ENCODE measurements around the gene SLC35A4. TPM values are rescaled to one million over a fixed set of nuclear protein-coding genes. Genes with fewer than 3 reads are reported as not detected.

The SLC35A4 gene
- total and polyA plus RNA-seq, 4 donors = 17.5 to 37.0 (median 26.6) TPM

DNA sequence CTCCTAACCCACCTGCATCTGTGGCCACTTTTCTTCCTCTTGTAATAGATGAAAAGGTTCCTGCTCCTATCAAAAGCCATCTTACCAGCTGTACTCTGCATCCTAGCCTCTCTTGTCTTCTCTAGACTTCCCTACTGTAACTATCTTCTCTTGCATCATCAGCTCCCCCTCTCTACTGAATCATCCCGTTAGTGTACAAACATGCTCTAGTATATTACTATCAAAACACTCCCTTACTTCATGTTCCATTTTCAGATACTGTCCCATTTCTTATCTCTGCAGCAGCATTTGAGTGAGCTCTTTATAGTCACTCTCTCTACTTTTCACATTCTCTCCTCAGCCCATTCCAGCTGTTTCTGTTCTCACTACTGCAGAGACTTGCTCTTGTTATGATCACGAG, 10.2 kb upstream of the SLC35A4 start:
- peaks cover 5 to 39% (median 36%) of the 10 kb centered on the region in 4 donors for H3K4me1 ChIP-seq (ENCODE audit: control insufficient read depth in 4 of 4, insufficient read depth in 4 of 4, low read length in 3 of 4)
- TF ChIP-seq HNF4G (IDR thresholded peaks at IDR 0.05) = no peak
- TF ChIP-seq HNF4A (conservative IDR thresholded peaks at IDR 0.05) = no peak
- TF ChIP-seq, protein P1, sequence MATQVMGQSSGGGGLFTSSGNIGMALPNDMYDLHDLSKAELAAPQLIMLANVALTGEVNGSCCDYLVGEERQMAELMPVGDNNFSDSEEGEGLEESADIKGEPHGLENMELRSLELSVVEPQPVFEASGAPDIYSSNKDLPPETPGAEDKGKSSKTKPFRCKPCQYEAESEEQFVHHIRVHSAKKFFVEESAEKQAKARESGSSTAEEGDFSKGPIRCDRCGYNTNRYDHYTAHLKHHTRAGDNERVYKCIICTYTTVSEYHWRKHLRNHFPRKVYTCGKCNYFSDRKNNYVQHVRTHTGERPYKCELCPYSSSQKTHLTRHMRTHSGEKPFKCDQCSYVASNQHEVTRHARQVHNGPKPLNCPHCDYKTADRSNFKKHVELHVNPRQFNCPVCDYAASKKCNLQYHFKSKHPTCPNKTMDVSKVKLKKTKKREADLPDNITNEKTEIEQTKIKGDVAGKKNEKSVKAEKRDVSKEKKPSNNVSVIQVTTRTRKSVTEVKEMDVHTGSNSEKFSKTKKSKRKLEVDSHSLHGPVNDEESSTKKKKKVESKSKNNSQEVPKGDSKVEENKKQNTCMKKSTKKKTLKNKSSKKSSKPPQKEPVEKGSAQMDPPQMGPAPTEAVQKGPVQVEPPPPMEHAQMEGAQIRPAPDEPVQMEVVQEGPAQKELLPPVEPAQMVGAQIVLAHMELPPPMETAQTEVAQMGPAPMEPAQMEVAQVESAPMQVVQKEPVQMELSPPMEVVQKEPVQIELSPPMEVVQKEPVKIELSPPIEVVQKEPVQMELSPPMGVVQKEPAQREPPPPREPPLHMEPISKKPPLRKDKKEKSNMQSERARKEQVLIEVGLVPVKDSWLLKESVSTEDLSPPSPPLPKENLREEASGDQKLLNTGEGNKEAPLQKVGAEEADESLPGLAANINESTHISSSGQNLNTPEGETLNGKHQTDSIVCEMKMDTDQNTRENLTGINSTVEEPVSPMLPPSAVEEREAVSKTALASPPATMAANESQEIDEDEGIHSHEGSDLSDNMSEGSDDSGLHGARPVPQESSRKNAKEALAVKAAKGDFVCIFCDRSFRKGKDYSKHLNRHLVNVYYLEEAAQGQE (IDR thresholded peaks at IDR 0.05) = no peak
- no peak for TF ChIP-seq FOXA1 (IDR thresholded peaks at IDR 0.05)
- no peak for TF ChIP-seq TAF1 (conservative IDR thresholded peaks at IDR 0.05)
- no peak for TF ChIP-seq GABPA (IDR thresholded peaks at IDR 0.05 in 1 of 2, conservative IDR thresholded peaks at IDR 0.05 in 1 of 2)
- no peak for TF ChIP-seq RXRA (IDR thresholded peaks at IDR 0.05)
- no peak for TF ChIP-seq RAD21 (IDR thresholded peaks at IDR 0.05)
- TF ChIP-seq EGR1 (IDR thresholded peaks at IDR 0.05; ENCODE audit: low read depth in 2 of 2) = no peak

DNA sequence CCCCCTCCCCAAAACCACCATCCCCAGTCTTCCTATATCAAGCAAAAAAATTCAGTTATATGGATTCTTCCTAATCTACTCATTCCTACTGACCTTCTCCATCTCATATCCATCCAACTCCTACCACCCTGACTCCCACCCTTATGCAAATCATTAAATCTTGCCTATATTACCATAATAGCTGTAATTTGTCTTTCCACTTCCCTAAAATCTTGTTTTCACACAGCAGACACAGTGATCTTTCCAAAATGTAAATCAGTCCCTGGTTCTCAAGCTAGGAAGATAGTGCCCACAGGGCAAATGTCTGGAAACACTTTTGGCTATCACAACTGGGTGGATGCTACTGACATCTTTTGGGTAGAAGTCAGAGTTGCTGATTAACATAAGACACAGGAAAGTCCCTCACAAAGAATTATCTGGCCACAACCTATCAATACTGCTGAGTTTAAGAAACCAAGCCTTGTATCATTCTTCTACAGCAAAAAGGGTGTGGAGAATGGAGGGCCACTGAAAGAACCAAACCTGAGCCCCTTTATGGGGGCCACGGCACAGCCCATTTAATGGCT, 8.8 kb upstream of the SLC35A4 start:
- TF ChIP-seq, protein P2, sequence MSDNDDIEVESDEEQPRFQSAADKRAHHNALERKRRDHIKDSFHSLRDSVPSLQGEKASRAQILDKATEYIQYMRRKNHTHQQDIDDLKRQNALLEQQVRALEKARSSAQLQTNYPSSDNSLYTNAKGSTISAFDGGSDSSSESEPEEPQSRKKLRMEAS (IDR thresholded peaks at IDR 0.05) = no peak
- TF ChIP-seq EGR1 (IDR thresholded peaks at IDR 0.05; ENCODE audit: low read depth in 2 of 2) (no peak), YY1 (IDR thresholded peaks at IDR 0.05) (no peak), SP1 (IDR thresholded peaks at IDR 0.05) (no peak), NR2F2 (IDR thresholded peaks at IDR 0.05) (no peak), TAF1 (conservative IDR thresholded peaks at IDR 0.05) (no peak), GABPA (IDR thresholded peaks at IDR 0.05 in 1 of 2, conservative IDR thresholded peaks at IDR 0.05 in 1 of 2) (no peak), HNF4G (IDR thresholded peaks at IDR 0.05) (no peak), FOXA1 (IDR thresholded peaks at IDR 0.05) (no peak), JUND (IDR thresholded peaks at IDR 0.05) (no peak), RXRA (IDR thresholded peaks at IDR 0.05) (no peak), HNF4A (conservative IDR thresholded peaks at IDR 0.05) (no peak), RAD21 (IDR thresholded peaks at IDR 0.05) (no peak), FOXA2 (IDR thresholded peaks at IDR 0.05) (no peak)
- TF ChIP-seq, protein P1 (IDR thresholded peaks at IDR 0.05) = no peak
- TF ChIP-seq, protein P3, sequence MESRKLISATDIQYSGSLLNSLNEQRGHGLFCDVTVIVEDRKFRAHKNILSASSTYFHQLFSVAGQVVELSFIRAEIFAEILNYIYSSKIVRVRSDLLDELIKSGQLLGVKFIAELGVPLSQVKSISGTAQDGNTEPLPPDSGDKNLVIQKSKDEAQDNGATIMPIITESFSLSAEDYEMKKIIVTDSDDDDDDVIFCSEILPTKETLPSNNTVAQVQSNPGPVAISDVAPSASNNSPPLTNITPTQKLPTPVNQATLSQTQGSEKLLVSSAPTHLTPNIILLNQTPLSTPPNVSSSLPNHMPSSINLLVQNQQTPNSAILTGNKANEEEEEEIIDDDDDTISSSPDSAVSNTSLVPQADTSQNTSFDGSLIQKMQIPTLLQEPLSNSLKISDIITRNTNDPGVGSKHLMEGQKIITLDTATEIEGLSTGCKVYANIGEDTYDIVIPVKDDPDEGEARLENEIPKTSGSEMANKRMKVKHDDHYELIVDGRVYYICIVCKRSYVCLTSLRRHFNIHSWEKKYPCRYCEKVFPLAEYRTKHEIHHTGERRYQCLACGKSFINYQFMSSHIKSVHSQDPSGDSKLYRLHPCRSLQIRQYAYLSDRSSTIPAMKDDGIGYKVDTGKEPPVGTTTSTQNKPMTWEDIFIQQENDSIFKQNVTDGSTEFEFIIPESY (IDR thresholded peaks at IDR 0.05) = no peak
- TF ChIP-seq, protein P4, sequence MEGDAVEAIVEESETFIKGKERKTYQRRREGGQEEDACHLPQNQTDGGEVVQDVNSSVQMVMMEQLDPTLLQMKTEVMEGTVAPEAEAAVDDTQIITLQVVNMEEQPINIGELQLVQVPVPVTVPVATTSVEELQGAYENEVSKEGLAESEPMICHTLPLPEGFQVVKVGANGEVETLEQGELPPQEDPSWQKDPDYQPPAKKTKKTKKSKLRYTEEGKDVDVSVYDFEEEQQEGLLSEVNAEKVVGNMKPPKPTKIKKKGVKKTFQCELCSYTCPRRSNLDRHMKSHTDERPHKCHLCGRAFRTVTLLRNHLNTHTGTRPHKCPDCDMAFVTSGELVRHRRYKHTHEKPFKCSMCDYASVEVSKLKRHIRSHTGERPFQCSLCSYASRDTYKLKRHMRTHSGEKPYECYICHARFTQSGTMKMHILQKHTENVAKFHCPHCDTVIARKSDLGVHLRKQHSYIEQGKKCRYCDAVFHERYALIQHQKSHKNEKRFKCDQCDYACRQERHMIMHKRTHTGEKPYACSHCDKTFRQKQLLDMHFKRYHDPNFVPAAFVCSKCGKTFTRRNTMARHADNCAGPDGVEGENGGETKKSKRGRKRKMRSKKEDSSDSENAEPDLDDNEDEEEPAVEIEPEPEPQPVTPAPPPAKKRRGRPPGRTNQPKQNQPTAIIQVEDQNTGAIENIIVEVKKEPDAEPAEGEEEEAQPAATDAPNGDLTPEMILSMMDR (IDR thresholded peaks at IDR 0.05; ENCODE audit: low read depth, low read length, missing input control) = no peak
- TF ChIP-seq, protein P5, sequence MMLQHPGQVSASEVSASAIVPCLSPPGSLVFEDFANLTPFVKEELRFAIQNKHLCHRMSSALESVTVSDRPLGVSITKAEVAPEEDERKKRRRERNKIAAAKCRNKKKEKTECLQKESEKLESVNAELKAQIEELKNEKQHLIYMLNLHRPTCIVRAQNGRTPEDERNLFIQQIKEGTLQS (IDR thresholded peaks at IDR 0.05) = no peak
- peaks cover 0 to 11% (median 5%) of the 10 kb centered on the region in 4 donors for H3K36me3 ChIP-seq (ENCODE audit: control insufficient read depth in 4 of 4, insufficient read depth in 3 of 4, low read depth in 1 of 4, low read length in 3 of 4)
- H3K4me1 ChIP-seq (ENCODE audit: control insufficient read depth in 4 of 4, insufficient read depth in 4 of 4, low read length in 3 of 4) = peaks cover 12 to 45% (median 42%) of the 10 kb centered on the region in 4 donors
- DNase-seq (ENCODE audit: low spot score) = no peak
- no peaks in the 10 kb centered on the region for H3K9me3 ChIP-seq (ENCODE audit: control insufficient read depth in 4 of 4, low read length in 3 of 4)
- no peaks in the 10 kb centered on the region for H3K27me3 ChIP-seq (ENCODE audit: control insufficient read depth in 4 of 4, insufficient read depth in 4 of 4, low read length in 3 of 4)
- peak overlapping the region in 1 of 3 donors; percentile 83 for H3K4me3 ChIP-seq (ENCODE audit: low read depth in 1 of 3, low read length in 3 of 3)
- peak overlapping the region in 1 of 2 donors; percentile 58 for H3K9ac ChIP-seq (ENCODE audit: low read depth in 1 of 2, low read length in 2 of 2)
- H3K27ac ChIP-seq (ENCODE audit: low read depth in 1 of 2, low read length in 2 of 2) = peak overlapping the region; percentile 26 to 85
- WGBS = 87% methylated on average over 1 of the region's 1 CpG

More for the DNA sequence above, 10.2 kb upstream of the SLC35A4 start:
- DNase-seq (ENCODE audit: low spot score) = no peak
- Histone ChIP-seq H3K27me3 (ENCODE audit: control insufficient read depth in 4 of 4, insufficient read depth in 4 of 4, low read length in 3 of 4) (no peaks in the 10 kb centered on the region), H3K36me3 (ENCODE audit: control insufficient read depth in 4 of 4, insufficient read depth in 3 of 4, low read depth in 1 of 4, low read length in 3 of 4) (peaks cover 0 to 18% (median 15%) of the 10 kb centered on the region in 4 donors), H3K27ac (ENCODE audit: low read depth in 1 of 2, low read length in 2 of 2) (no peak overlapping the region), H3K9me3 (ENCODE audit: control insufficient read depth in 4 of 4, low read length in 3 of 4) (no peaks in the 10 kb centered on the region), H3K9ac (ENCODE audit: low read depth in 1 of 2, low read length in 2 of 2) (no peak overlapping the region), H3K4me3 (ENCODE audit: low read depth in 1 of 3, low read length in 3 of 3) (no peak overlapping the region)
- 56% methylated on average over 2 of the region's 2 CpGs for WGBS
